HG03460 (cell line): ENCODE data around the gene GCSAM.

Experiments
- ATAC-seq: cut with Tn5 transposase; IDR thresholded peaks from one replicate; pipeline ENCODE4 v1.9.1; 2021; ENCODE audit not compliant: unreplicated experiment

Gene GCSAM

DNA sequence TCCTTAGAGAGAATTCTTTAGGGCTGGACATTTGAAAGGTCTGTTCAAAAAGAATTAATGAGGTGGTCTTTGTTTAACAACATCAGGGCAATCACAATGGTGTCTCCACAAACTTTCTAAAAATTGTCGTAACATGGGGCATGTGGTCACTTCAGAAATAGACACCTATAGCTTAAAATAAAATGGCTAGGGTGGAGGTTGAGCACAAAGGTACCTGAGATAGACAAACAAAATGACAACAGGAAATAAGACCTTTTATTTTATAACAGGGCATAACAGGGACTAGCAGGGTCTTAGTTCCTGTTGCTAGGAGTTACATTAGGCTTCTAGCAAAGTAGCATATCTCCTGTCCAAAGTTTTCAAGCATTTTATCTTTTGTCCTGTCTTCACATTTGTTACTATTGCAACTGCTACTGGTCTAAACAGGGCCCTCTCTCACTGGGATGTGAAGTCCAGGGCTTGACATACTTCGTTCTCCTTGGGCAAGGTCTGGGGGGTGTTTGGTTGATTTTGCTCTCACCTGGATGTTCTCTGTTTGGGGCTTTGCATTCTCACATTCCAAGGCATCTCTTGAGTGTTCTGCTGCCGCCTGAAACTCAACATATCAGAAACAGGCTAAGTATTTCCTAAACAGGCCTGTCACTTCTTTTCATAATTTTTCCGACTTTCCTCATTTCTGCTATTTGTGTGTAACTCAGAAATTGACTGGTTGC lies 3.0 kb downstream of the GCSAM start:
- no peak for ATAC-seq

DNA sequence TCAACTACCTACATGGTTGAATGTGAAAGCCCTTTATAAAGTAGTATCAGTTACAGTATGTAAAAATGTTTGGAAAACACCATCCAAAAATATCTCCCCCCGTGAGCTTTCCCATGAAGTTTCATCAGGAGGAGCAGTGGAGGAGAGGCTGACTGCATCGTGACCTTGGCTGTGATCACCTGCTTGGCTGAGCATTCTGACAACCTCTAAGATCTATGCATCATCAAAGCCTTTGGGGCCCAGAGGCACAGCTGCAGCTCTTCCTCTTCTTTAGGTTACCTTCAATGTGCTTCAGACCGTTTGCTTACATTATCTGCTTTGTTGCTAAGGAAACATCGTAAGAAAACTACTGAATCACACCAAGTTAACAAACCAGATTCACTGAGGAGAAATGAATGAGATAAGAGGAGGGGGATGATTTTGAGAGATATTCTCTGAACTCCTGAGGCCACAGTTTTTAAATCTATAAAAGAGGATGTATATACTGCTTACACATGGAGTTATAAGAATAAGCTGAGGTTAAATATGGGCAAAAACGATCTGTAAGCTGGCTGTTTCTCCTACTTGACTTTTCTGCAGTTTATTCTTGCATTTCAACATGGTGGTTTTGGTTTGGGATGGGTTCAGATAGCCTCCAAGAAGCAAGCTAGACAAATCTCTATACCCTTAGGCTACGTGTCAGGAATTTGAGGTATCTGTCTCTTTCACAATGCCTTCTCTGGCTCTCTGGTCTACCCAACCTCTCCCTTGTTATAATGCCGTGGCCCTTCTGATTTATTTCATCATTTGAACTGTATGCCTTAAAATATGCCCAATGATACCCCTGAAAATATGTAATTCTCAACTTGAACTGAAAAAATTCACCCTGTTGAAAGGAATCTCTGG lies 4.0 kb downstream of the GCSAM start:
- peak; percentile 48 for ATAC-seq

DNA sequence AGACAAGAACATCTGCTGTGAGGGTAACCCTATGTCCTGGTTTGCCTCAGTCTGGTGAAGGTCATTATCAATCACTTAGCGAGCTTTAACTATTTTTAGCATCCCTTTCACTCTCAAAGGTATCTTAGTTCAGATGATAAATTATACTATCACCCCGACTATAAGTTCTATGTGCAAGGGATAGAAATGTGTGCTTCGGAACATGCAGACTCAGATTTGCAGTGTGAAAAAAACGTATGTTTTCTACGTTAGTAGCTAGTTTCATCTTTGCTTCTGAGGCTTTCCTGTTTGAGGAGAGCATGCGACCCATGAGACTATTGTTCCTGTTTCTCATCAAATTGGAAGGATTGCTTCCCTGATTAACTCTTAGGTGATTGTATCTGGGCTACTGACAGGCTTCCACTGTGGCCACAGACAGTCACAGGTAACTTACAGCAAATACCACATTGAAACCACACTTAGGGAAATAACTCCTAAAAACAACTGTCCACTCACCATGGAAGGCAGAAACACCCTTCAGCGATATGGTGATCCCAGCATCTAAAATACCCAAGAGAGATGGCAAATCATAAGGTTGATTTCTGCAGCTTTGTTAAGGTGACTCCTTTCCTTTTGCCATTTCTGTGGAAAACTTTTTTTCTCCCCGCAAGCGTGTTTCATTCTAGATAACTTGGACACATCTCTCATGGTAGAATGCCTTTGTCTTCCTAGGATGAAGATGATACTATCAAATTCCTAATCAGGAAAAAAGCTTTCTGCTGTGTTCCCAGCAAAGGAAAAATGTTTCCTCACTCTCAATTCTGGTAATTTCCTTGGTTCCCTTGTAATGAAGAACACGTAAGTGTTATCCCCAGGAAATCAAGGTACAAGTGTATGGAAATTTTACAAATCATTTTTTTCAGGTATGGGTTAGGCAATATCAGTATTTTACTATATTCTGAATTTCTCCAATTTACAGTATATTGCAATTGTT lies 5.2 kb downstream of the GCSAM start:
- no peak for ATAC-seq

DNA sequence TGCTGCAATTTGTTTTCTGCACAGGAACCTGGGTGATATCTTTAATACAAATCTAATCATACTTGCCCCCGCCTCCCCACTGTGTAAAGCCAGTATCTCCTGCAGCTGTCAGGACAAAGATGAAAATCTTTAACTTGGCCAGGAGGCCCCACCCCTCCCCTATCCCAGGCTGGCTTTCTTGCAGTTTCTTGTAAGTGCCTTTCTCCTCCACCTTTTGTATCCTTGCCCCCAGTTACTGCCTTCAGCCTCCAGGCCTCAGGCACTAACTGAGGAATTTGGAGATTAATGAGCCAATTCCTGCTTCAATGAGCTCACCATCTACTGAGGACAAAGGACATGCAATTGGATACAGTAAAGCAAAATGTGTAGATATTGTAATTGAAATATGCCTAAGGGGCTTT lies 6.5 kb downstream of the GCSAM start:
- ATAC-seq, result no peak

DNA sequence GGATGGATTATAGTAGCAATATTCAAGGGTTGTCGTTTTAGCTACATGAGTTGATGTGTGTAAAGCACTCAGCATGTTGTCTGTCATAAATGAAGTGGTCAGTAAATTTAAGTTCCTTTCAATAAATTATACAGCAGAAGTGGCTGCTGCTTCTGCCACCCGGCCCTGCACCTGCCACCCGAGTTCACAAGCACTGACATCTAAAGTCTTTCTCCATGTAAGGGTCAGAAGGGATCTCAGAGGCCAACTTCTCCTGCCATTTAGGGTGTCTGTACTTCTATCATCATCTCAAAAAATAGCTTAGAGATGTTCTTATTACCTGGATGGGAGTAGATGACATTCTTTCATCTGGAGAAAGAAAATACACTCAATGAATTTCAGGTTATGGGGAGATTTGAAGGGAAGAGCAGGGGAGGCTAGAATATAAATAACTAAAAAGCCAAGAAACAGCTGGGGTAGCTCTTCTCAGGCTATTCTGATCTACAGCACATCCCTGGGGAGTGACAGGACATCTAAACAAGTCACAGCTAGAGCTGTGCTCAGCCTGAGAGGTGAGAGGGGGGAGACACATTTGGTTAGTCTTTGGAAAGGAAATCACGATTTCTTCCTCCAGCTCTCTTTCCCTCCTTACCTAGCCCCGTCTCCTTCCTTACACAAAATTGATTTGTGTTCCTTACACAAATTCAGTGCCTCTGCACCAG lies 8.0 kb downstream of the GCSAM start:
- no peak for ATAC-seq

DNA sequence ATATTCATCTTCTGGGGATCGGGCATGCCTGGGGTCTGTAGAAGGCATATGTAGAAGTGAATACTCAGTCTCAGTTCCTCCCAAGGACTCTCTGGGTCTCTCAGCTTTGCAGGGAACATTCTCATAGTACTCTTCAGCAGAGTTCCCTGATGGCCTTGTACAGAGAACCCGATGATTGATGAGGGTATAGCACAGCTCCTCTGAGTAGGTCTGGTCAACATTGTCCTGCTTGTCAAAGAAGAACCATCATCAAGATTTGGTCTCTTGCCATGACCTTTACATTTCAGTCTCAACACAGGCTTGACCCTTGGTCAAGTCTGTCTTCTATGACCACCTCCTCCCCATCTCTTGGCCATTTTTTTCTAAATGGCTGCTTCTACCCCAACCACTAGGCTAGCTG lies 9.5 kb downstream of the GCSAM start:
- ATAC-seq, result no peak

DNA sequence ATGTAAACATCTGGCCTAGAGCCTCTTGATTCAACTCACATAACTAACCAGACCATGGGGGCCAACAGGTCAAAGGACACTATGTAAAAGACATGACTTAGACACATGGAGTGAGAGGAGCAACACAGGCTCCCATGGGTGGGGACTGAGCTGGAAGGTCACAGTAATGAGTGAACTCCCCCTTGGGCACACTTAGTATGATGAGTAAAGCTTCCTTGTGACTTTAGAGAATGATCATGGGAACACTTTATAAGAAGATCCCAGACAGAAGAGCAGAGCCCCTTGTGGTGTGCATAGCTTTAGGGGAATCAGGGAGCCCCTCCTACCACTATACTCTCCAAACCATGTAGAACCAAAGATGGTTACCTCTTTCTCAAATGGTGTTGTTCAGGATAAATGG lies 10.2 kb downstream of the GCSAM start:
- ATAC-seq, result no peak

DNA sequence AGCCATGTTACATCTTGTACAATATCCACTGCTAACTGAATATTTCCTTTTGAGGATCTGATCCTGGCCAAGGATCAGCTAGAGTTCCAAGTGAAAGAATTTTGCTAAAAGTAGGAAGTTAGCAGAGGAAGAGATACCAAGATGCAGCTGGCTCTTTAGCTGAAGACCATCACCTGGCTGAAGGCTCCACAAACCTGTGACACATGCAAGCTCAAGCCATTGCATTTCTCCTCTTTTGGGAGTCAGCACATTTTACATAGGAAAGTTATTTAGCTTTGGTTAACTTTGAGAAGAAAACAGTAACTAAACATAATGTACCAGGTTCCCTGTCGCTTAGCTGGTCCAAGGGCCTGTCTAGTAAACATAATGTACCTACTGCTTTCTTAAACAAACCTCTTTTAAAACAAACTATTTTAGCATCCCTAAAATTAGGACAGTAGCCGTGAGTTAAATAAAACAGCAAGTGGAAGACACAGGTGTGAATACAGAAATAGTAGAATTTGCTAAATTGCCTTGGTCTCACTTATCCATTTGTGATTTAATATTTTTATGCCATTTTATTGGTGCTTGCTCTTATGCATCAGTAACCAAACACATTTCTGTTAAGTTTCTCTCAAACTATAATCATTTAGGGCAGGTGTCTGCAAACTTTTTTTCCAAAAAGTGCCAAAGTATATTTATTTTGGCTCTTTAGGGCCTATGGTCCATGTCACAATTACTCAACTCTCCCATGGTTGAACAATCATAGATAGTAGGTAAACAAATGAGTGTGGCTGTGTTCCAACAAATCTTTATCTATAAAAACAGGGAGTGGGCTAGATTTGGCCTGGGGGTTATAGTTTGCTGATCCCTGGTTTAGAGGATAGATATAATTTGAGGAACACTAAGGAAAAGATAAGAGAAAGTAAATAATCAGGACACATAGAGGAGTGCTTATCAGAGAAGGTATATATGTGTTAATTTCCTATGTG lies 11.2 kb downstream of the GCSAM start:
- no peak for ATAC-seq

DNA sequence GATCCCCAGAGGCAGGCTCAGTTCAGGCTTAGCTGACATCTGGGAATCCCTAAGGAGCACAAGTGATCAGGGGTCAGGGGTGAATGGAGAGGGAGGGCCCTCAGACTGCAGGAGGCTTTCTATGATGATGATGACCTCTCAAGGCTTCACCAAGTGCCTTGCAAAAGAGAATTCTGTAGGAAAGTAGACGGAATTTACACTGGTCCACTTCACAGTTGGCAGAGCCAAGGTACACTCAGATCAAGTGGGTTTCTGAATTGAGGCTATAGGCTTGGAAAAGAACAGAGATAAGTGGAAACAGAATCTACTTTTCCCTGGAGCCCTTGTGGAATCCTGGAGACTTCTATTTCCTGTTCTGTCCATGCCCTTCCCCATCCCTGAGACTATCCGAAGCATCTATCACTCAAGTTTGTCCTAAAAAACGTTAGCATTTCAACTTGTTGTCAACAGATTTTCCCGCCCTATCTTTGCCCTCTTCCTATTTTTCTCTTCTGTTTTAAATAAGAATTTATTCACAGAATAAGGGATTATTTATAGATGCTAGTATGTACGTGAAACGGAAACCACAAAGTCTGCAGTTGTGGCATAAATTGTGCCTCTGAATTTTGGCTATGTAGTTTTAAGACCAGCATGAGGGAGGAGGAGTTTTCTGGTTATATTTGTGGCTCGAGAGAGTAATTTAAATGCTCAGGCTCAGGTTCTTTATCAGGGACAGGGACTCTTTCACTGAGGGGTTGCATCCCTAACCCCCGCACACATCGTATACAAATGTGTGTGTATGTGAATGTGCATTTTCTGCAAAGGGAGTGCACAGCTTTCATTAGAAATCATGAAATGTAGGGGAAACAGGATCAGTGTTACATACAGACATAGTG lies 12.8 kb downstream of the GCSAM start:
- no peak for ATAC-seq

DNA sequence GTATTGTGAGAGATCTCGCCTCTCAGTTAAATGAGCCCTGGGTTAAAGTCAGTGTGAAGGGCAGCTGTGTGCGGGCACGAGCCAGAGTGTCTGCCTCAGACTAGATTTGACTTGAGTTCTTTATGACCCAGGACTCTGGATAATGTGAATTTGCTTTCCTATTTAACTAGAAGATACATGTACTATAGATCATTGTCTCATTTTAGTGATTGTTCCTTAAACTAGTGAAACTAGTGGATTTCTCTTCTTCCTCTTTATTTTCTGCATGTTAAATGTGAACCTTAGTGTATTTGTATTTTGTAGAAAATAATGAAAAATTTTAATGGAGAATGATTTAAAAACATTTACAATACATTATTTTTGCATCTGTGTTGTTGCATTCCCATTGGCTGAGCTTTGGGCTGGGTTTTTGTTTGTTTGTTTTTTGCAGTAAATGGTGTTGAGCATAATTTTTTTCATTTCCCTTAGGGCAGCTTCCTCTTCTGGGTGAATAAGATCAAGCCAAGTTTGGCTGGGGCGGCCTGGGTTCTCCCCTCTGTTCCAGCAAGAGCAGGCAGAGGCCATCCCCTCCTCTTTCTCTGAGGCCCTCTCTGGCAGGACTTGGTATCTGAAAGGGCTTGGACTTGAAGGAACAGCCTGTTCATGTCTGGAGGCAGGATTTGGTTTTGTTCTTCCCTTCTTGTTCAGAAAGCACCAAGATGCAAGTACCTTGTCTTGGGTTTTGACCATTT lies 15.0 kb downstream of the GCSAM start:
- ATAC-seq, result no peak

DNA sequence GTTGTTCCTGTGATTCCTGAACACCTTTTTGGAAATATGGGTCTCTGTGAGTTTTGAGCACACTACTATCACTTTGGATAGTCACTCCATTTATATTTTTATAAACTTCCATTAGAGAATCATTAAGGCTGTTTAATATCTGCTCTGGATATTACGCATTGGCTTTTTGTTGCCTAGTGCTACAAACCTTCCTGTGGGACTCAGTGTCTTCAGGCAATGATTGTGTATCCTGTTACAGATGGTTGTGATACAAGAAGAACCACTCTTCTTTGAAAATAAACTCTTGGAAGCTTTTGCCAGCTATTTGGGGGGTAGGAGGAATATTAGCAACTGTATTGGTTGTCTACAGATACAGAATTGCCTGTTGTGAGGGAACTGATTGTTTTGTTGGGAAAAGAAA lies 15.6 kb downstream of the GCSAM start:
- ATAC-seq, result no peak

DNA sequence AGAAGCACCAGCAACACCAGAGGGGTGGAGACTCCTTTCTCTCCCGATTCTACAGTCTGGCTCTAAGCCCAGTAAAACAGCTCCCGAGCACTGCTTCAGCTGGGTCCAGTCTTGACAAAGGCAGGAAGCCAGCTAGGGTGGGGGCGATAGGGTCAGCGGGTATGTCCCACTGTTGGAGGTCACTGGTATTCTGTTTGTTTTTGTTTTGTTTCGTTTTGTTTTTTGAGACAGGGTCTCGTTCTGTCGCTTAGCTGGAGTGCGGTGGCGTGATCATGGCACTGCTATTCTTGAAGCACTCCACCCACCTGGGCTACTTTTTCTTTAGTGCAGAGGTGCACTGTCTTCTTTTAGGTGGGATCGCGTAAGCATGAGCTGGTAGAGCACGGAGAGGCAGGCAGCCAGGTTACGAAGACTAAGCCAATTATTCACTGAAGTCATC lies 16.3 kb downstream of the GCSAM start:
- no peak for ATAC-seq

DNA sequence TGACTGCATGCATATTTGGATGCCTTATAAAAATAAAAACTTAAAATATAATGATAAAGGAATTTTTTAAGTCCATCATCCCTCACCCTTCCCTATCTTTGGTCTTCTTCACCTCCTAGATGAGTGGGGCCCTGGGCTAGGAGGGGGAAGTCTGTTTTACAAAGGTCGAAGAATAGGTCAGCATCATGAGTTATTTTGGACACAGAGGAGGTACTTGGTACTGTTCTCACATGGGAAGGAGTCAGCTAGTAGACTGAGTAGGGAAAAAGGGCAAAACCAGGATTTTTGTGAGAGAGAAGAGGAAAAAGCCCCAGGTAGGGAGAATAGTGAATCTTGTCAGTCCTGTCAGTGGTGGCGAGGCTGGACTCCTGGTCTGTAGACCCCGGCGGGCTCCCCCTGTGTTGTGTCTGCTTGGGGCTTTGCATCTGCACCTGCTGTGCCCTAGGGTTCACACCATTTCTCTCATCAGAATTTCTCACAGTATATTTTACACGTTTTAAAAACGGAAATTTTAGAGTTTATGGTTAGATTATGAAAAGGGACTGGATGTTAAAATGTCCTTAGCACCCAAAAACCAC lies 17.2 kb downstream of the GCSAM start:
- ATAC-seq, result no peak

DNA sequence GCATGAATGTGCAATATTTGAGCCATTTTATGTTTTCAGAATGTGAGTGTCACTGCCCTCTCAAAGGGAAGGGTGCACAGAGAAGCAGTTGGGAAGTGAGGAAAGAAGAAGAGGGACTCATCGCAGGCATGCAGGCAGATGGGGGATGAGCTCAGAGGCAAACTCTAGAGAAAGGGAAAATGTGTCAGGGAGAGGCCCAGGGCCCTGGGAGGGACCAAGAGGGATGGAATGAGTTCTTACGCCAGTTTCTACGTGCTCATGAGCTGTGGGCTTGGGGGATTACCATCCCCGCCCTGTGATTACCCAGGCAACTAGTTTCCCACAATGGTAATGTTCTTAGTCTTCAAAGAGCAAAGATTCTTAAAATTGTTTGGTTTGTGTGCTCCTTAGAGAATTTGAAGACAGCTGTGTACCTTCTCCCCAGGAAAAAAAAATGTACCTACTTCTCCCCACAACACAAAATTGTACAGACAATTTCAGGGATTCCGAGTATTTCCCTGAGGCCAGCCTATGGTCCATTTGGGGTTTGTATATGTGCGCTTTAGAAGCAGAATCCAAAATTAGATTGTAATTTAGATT lies 17.8 kb downstream of the GCSAM start:
- peak; percentile 36 for ATAC-seq

DNA sequence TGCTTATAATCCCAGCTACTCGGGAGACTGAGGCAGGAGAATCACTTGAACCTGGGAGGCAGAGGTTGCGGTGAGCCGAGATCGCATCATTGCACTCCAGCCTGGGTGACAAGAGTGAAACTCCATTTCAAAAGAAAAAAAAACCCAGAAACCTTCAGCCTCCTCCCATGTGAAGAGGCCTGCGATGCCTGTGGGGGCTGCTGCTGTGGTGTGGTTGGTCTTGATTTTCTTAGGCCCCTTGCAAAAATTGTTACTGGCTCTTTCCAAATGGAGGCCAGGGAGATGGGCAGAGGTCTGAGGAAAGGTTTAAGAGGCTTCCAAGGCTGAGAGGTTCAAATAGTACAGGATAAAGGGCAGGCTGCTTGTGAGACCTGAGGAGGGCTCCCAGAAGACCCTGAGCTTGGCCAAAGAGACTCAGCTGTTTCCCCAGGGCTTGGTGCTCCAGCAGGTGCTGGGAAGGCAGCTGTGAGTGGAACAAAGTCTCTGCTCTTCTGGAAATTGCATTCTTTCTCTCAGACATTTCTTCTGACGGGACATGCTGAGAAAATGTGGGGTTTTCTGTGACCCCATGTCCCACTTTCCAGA lies 18.4 kb downstream of the GCSAM start:
- ATAC-seq, result peak; percentile 26

DNA sequence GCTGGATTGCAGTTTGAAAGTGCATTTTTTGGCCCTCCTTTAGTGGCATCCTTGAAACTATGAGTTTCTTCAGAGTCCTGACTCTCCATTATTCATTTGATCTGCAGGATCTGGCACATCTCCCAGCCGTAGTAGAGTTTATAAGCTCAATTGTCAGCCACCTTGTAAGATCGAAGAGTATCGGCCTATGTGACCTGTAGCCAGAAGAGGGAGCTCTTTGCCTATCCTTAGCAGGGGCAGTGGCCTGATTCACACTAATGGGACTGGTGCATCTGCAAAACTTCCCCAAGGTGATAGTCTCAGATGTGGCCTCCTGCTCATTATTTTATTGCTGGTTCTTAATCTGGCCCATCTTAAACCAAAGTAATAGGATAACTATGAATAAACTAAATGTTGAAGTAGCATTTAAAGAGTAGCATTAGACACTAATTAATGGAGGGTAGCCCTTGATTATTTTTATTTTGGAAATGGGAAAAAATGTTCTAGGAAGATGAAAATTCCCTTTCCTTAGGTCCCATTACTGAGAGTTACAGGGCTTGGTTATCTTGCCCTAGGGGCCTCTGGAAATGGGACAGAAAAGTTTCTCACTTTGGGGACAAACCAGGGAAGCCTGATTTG lies 21.2 kb downstream of the GCSAM start:
- ATAC-seq, result peak; percentile 43
